Tibial nerve (tissue), 4 donors: ENCODE results near the gene CHRNA4. TPM values are rescaled to one million over a fixed set of nuclear protein-coding genes. Genes with fewer than 3 reads are reported as not detected.

Experiments used
- DNase-seq, 2 donors: peaks; one replicate each; pipeline ENCODE4 v3.0.0-alpha.2; 2019; ENCODE audit warnings: low spot score in 2 of 2
- H3K27ac ChIP-seq, 4 donors: fragments of 200-600 bp; sonication (generic) in 3 of 4; one replicate each; pipeline ENCODE4 v1.5.1; 2017 to 2019; ENCODE audit warnings: mild to moderate bottlenecking in 1 of 4
- H3K27me3 ChIP-seq, 2 donors: fragments of 200-600 bp; sonication (generic) in 1 of 2; one replicate each; pipeline versions ENCODE4 v1.5.1 to v1.6.0; 2017 to 2019
- H3K36me3 ChIP-seq, 3 donors: fragments of 200-600 bp; sonication (generic); one replicate each; pipeline ENCODE4 v1.5.1; 2018 to 2019
- H3K4me1 ChIP-seq, 4 donors: fragments of 200-600 bp; sonication (generic) in 3 of 4; one replicate each; pipeline ENCODE4 v1.5.1; 2017 to 2019
- H3K4me3 ChIP-seq, 4 donors: fragments of 200-600 bp; sonication (generic) in 3 of 4; one replicate each; pipeline ENCODE4 v1.5.1; 2017 to 2019; ENCODE audit warnings: mild to moderate bottlenecking in 1 of 4, moderate library complexity in 1 of 4
- H3K9me3 ChIP-seq, 4 donors: fragments of 200-600 bp; sonication (generic) in 3 of 4; one replicate each; pipeline ENCODE4 v1.5.1; 2017 to 2019
- CTCF ChIP-seq, 5 experiments: fragments of 200-600 bp in 3 of 5; fragments of 450-650 bp in 2 of 5; sonication (generic) in 3 of 5; IDR thresholded peaks; one replicate each; pipeline ENCODE4 v1.5.1; 2016 to 2019; ENCODE audit warnings: antibody characterized with exemption in 5 of 5, mild to moderate bottlenecking in 3 of 5, moderate library complexity in 2 of 5
- EP300 ChIP-seq, 2 donors: sonication (generic); formaldehyde crosslinking; IDR thresholded peaks; one replicate each; pipeline ENCODE4 v1.6.1; 2017; ENCODE audit warnings: antibody characterized with exemption in 2 of 2, mild to moderate bottlenecking in 1 of 2
- POLR2A ChIP-seq, 2 donors: fragments of 450-650 bp; IDR thresholded peaks; one replicate each; pipeline ENCODE4 v1.6.1; 2017; ENCODE audit warnings: antibody characterized with exemption in 2 of 2, mild to moderate bottlenecking in 2 of 2, moderate library complexity in 2 of 2
- WGBS, 2 donors: methylation state at CpG; one replicate each; pipeline ENCODE4 v1.1.5; 2018; 5-methylcytosine and 5-hydroxymethylcytosine counted together
- total RNA-seq, 4 donors: library from RNA; depleted of rRNA; stranded (reverse); fragments of >200 nt; gene quantifications; one replicate each; pipeline ENCODE4 v1.1.0, GENCODE V29; 2016

Gene CHRNA4
- total RNA-seq, 4 donors from 2014 or later, result 0.20 to 1.5 TPM; not detected in 2

GRCh38 chr20:63318391-63319163, 42.6 kb downstream of the CHRNA4 start:
- Histone ChIP-seq H3K4me1 (peaks cover 0 to 3% (median 0%) of the 10 kb centered on the region in 4 donors), H3K36me3 (no peaks in the 10 kb centered on the region), H3K9me3 (no peaks in the 10 kb centered on the region), H3K27ac (no peak overlapping the region), H3K27me3 (peaks cover 0 to 22% of the 10 kb centered on the region in 2 donors), H3K4me3 (no peak overlapping the region)
- DNase-seq, result no peak
- 90 to 92% methylated on average over 15 to 19 of the region's 24 CpGs for WGBS, 2 donors
- TF ChIP-seq CTCF (IDR thresholded peaks at IDR 0.05) (no peak), EP300 (IDR thresholded peaks at IDR 0.05) (no peak), POLR2A (IDR thresholded peaks at IDR 0.05) (no peak)

DNA sequence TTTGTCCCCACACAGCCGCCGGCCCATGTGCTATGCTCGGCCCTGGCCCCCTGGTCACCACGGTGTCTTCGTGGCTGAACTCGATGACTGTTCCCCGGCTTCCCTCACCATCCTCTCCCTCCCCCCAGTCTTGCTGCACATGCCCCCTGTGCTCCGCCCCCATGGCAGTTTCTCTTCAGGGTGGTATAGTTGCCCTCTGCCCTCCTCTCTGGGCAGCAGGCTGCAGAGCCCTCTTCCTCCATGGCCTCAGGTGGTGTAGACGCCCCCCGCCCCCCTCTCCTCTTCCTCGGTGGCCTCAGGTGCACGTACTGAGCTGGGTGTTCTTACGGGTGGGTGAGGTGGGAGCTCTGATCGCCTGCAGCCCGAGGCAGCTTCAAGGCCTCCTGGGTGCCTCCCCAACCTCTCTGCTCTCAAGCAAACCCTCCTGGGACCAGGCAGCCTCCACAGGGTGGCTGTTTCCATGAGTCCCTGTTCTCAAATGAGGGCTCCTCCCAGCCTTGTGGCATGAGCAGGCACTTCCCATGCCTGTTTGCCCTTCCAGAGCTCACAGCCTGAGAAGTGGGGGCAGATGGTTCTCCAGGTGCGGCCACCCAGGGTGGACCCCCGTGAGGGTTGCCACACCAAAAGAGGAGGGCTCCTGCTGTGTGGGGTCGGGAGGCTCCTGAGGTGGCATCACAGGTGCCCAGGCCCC, 43.4 kb downstream of the CHRNA4 start:
- H3K9me3 ChIP-seq, result no peaks in the 10 kb centered on the region
- no peak overlapping the region for H3K27ac ChIP-seq
- peaks cover 0 to 20% of the 10 kb centered on the region in 2 donors for H3K27me3 ChIP-seq
- H3K36me3 ChIP-seq, result no peaks in the 10 kb centered on the region
- H3K4me1 ChIP-seq, result peaks cover 0 to under 1% (median 0%) of the 10 kb centered on the region in 4 donors
- DNase-seq, result no peak
- WGBS, 2 donors, result 78% methylated on average over 15 to 18 of the region's 18 CpGs
- TF ChIP-seq CTCF (IDR thresholded peaks at IDR 0.05) (no peak), EP300 (IDR thresholded peaks at IDR 0.05) (no peak), POLR2A (IDR thresholded peaks at IDR 0.05) (no peak)
- no peak overlapping the region for H3K4me3 ChIP-seq

DNA sequence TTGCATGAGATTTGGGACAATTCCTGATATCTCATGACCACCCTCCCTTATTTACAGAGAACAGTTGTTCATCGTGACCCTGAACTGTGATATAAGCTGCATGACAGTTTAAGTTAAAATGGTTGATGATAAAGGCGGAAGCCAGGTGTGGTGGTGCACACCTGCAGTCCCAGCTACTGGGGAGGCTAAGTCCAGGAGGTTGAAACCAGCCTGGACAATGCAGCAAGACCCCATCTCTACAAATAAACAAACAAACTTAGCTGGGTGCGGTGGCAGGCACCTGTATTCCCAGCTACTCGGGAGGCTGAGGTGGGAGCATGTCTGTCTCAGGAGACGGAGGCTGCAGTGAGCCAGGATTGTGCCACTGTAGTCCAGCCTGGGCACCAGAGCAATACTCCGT, 44.1 kb downstream of the CHRNA4 start:
- no peak for DNase-seq
- Histone ChIP-seq H3K27ac (no peak overlapping the region), H3K27me3 (peaks cover 0 to 13% of the 10 kb centered on the region in 2 donors), H3K4me1 (no peaks in the 10 kb centered on the region), H3K4me3 (no peak overlapping the region), H3K36me3 (no peaks in the 10 kb centered on the region), H3K9me3 (no peaks in the 10 kb centered on the region)
- 93% methylated on average over 6 of the region's 6 CpGs for WGBS, 2 donors
- no peak for TF ChIP-seq EP300 (IDR thresholded peaks at IDR 0.05)
- TF ChIP-seq POLR2A (IDR thresholded peaks at IDR 0.05), result no peak
- TF ChIP-seq CTCF (IDR thresholded peaks at IDR 0.05), result no peak

DNA sequence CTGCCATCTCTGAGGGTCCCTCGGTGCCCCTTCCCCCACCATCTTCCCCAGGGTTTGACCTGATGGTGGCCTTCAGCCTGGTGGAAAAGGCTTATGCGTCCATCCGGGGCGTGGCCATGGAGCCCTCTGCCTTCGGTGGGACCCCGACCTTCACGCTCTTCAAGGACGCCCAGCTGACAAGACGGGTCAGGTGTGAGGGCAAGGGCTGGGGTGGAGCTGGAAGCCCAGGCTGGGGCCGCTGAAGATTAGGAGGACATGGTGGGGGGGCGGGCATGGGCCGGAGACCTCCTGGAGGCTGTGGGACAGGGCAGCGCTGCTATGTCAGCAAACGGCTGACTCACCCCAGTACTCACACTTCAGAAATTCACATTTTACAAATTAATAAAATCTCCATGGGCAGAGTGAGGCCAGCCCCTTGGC, 44.6 kb downstream of the CHRNA4 start:
- no peak overlapping the region for H3K27ac ChIP-seq
- DNase-seq, result no peak
- H3K36me3 ChIP-seq, result no peaks in the 10 kb centered on the region
- WGBS, 2 donors, result 80 to 84% methylated on average over 14 of the region's 14 CpGs
- H3K9me3 ChIP-seq, result no peaks in the 10 kb centered on the region
- no peak overlapping the region for H3K4me3 ChIP-seq
- peaks cover 0 to 7% of the 10 kb centered on the region in 2 donors for H3K27me3 ChIP-seq
- TF ChIP-seq EP300 (IDR thresholded peaks at IDR 0.05), result no peak
- no peak for TF ChIP-seq CTCF (IDR thresholded peaks at IDR 0.05)
- no peak for TF ChIP-seq POLR2A (IDR thresholded peaks at IDR 0.05)
- H3K4me1 ChIP-seq, result no peaks in the 10 kb centered on the region
